Type B pancreatic cell (in vitro differentiated cells): ENCODE data around the gene STAU1. TPM values are rescaled to one million over a fixed set of nuclear protein-coding genes. Genes with fewer than 3 reads are reported as not detected.

Source experiments
- DNase-seq: peaks from one replicate; pipeline ENCODE4 v3.0.0; 2021; ENCODE audit warnings: mixed read lengths; ENCODE audit not compliant: unreplicated experiment; ENCODE audit errors: extremely low spot score
- H3K27ac Mint-ChIP-seq: 2 replicates; pipeline ENCODE4 v1.8.0; 2021; ENCODE audit warnings: mild to moderate bottlenecking, mixed read lengths
- H3K27me3 Mint-ChIP-seq: 2 replicates; pipeline ENCODE4 v1.8.0; 2021; ENCODE audit warnings: mixed read lengths
- H3K36me3 Mint-ChIP-seq: 2 replicates; pipeline ENCODE4 v1.8.0; 2021; ENCODE audit warnings: mixed read lengths
- H3K4me1 Mint-ChIP-seq: one replicate; pipeline ENCODE4 v1.8.0; 2021; ENCODE audit warnings: mixed read lengths; ENCODE audit not compliant: unreplicated experiment
- H3K4me3 Mint-ChIP-seq: 2 replicates; pipeline ENCODE4 v1.8.0; 2021; ENCODE audit warnings: mild to moderate bottlenecking, mixed read lengths
- H3K9me3 Mint-ChIP-seq: 2 replicates; pipeline ENCODE4 v1.8.0; 2021; ENCODE audit warnings: mixed read lengths
- CTCF ChIP-seq: fragments of 200-600 bp; sonication (generic); conservative IDR thresholded peaks from 2 replicates; pipeline ENCODE4 v1.5.0; 2021; ENCODE audit warnings: antibody characterized with exemption, mild to moderate bottlenecking
- total RNA-seq: library from RNA; stranded (reverse); gene quantifications from 2 replicates; pipeline ENCODE4 v1.2.1, GENCODE V29; 2021; ENCODE audit warnings: low replicate concordance

STAU1 gene
- total RNA-seq, 1 donor from 2014 or later, result 79.8 TPM

- TF ChIP-seq CTCF, result no peak
- H3K36me3 Mint-ChIP-seq, result peaks cover 4% of the 10 kb centered on the region
- no peaks in the 10 kb centered on the region for H3K9me3 Mint-ChIP-seq
- peaks cover 22% of the 10 kb centered on the region for H3K4me1 Mint-ChIP-seq
- no peaks in the 10 kb centered on the region for H3K27me3 Mint-ChIP-seq
- peak overlapping the region; percentile 63 for H3K27ac Mint-ChIP-seq
- H3K4me3 Mint-ChIP-seq, result peak overlapping the region; percentile 26
- DNase-seq, result no peak
Measured at GRCh38 chr20:49179368-49180277, 8.5 kb downstream of the STAU1 start.

- no peaks in the 10 kb centered on the region for H3K4me1 Mint-ChIP-seq
- DNase-seq, result no peak
- H3K27ac Mint-ChIP-seq, result no peak overlapping the region
- peaks cover 19% of the 10 kb centered on the region for H3K36me3 Mint-ChIP-seq
- no peaks in the 10 kb centered on the region for H3K27me3 Mint-ChIP-seq
- TF ChIP-seq CTCF, result no peak
- no peaks in the 10 kb centered on the region for H3K9me3 Mint-ChIP-seq
- no peak overlapping the region for H3K4me3 Mint-ChIP-seq
Measured at GRCh38 chr20:49174183-49174582, 14.0 kb downstream of the STAU1 start.

GRCh38 chr20:49172413-49172812 lies 15.7 kb downstream of the STAU1 start:
- no peak overlapping the region for H3K4me3 Mint-ChIP-seq
- H3K27me3 Mint-ChIP-seq, result no peaks in the 10 kb centered on the region
- no peak for DNase-seq
- no peak overlapping the region for H3K27ac Mint-ChIP-seq
- no peaks in the 10 kb centered on the region for H3K9me3 Mint-ChIP-seq
- no peak for TF ChIP-seq CTCF
- peaks cover 4% of the 10 kb centered on the region for H3K4me1 Mint-ChIP-seq
- H3K36me3 Mint-ChIP-seq, result peaks cover 19% of the 10 kb centered on the region

GRCh38 chr20:49171909-49172308 lies 16.2 kb downstream of the STAU1 start:
- DNase-seq, result no peak
- H3K36me3 Mint-ChIP-seq, result peaks cover 19% of the 10 kb centered on the region
- H3K9me3 Mint-ChIP-seq, result no peaks in the 10 kb centered on the region
- H3K27ac Mint-ChIP-seq, result no peak overlapping the region
- H3K27me3 Mint-ChIP-seq, result no peaks in the 10 kb centered on the region
- no peak for TF ChIP-seq CTCF
- H3K4me1 Mint-ChIP-seq, result peaks cover 7% of the 10 kb centered on the region
- H3K4me3 Mint-ChIP-seq, result no peak overlapping the region

GRCh38 chr20:49170714-49171113 lies 17.4 kb downstream of the STAU1 start:
- no peaks in the 10 kb centered on the region for H3K9me3 Mint-ChIP-seq
- H3K4me1 Mint-ChIP-seq, result peaks cover 14% of the 10 kb centered on the region
- no peak overlapping the region for H3K27ac Mint-ChIP-seq
- no peak for DNase-seq
- no peak overlapping the region for H3K4me3 Mint-ChIP-seq
- no peak for TF ChIP-seq CTCF
- peaks cover 15% of the 10 kb centered on the region for H3K36me3 Mint-ChIP-seq
- H3K27me3 Mint-ChIP-seq, result no peaks in the 10 kb centered on the region
